Measurements from ENCODE around the gene TMED7.

The TMED7 gene

DNA sequence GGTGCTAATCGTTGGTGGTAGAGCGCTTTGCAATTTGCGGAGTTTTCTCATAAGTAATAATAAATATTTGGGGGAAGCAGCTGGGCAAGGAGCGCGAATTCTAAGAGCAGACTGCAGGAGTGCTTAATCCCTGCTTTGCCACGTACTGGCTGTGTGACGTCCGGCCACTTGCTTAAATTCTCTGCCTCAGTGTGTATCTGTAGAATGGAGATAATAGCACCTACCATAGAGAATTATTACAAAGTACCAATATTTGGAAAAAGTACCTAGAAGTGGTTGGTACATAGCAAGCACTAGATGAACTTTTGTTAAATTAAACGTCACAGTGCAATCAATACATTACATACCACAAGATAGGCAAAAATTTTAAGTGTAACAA, 598 bp upstream of the TMED7 start:
- no peak for DNase-seq

DNA sequence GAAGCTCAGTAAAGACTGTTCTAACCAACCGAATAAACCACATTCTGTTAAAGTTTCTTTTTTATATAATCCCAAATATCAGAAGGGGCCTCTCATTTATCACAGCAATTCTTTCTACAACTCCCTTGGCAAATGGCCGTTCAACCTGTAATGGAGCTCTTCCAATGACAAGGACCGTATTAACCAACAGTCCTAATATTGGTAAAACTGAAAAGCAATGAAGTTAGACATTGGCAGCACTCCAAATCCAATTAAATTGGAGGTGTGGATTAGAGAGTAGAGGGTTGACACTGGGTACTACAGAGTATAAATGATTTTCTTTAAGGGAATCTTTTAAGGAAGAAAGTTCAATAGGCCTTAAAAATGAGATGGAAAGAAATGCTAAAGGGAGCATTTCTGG, 842 bp downstream of the TMED7 start:
- no peak for DNase-seq

DNA sequence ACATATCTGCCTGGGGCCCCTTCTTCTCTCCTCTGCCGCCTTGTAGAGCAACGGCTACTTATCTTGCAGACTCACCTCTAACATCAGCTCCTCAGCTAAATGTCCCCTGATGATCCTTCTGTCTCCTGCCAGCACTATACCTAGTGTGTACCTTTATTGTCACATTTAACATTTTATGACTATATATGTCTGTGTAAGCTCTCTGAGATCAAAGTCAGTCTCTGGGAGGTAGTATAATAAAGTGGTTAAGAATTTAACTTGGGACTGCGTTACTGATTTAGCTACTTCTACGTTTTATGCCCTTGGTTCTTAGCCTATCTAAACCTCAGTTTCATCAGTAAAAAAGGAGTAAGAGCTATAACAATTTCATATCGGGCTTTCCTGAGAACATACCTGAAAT, 2.2 kb downstream of the TMED7 start:
- DNase-seq: no peak

DNA sequence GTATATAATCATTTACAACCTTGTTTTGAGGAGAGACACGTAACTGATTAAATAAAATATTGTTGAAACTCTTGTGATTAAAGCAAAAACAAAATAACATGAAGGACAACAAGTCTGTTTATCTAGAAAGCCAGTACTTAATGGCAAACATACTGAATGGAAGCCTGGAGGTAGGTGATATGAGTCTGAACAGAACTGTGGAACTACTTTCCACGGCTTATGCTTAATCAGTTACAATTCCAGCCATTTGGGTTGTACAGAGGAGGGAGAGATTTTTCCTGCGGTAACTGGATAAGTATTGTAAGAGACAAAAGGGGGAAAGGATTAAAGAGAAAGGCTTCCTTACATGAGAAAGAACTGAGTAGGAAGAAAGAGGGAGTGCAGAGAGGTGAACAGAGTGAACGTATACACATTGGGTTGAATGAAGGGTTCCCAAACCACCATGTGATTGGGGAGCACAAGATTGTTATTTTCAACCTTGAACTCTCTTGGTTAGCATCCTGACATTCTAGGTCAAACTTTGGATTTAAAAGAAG, 4.4 kb downstream of the TMED7 start:
- no peak for DNase-seq

DNA sequence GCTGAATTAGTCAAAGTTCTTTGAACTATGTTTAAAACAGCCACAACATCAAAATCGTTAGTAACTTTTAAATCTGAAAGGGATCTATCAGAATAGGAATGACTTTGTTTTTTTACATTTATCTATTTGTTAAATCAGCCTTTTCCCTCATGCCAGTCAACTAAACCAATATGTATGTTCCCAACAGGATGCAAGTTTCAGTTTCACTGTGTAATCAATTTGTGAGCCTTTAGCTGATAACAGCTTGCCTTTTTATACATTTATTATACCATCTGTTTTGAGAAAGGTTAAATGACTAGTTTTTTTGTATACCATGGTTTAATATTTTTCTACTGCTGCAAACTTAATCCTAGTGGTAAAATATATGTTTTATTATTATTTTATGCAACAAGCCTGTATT, 8.9 kb downstream of the TMED7 start:
- no peak for DNase-seq

DNA sequence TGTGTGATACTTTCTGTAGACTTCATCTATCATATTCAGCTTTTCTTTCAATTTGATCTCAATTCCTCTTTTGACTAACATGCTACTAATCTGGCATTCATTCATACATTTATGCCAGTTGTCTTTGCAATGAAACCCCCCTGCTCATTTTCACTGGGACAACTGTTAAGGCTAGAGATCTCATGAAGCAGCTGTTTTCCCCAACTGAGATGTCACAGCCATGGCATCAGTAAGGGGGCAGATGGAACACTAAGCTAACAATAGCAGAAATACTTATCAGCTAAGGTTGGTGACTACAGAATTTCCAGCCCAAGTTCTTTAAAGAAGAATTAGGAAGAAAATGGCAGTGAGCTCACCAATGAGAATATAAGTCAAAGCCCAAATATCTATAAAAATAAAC, 9.4 kb downstream of the TMED7 start:
- DNase-seq: no peak

DNA sequence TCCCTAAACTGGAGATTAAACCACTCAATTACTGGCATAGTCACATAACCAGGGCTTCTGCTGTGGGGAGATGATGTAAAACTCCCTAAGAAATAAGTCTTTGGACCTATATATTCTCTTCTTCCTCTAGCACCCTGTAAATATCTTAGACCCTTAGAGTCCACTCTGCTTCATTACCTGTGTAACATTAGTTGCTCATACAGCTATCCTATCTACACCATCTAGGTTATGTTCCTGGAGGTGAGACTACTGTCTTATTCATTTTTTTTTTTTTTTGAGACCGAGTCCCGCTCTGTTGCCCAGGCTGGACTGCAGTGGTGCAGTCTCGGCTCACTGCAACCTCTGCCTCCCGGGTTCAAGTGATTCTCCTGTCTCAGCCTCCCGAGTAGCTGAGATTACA, 14.0 kb downstream of the TMED7 start:
- DNase-seq: no peak

DNA sequence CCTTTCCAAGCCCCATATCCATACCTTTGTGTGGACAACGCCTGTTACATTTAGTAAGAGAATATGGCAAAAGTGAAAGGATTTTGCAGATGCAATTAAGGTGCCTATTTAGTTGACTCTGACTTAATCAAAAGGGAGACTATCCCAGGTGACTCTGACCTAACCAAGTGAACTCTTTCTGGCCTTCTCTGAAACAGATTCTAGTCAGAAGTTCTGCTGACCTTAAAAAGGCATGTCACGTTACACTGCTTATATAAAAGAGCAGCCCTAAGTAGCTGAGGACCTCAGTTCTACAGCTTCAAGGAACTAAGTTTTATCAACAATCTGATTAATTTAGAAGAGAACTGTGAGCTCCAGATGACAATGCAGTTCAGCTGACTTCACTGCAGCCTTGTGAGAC, 17.9 kb downstream of the TMED7 start:
- no peak for DNase-seq

DNA sequence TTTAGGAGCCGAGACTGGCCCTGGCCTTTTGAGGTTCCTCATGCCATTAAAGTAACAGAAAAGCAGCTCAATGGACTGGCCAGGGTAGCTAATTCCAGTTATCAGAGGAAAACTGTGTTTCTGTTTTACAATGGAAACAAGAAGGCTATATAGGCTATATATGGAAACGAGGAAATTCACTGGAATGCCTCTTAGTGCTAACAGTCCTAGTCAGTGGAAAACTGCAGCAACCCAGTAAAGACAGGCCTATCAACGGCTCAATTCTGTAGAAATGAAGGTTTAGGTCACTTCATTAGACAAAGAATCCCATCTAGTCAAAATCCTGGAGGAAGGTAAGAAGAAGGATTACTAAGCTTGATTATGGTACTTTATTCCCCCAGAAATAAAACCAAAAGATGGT, 20.4 kb downstream of the TMED7 start:
- DNase-seq: no peak

DNA sequence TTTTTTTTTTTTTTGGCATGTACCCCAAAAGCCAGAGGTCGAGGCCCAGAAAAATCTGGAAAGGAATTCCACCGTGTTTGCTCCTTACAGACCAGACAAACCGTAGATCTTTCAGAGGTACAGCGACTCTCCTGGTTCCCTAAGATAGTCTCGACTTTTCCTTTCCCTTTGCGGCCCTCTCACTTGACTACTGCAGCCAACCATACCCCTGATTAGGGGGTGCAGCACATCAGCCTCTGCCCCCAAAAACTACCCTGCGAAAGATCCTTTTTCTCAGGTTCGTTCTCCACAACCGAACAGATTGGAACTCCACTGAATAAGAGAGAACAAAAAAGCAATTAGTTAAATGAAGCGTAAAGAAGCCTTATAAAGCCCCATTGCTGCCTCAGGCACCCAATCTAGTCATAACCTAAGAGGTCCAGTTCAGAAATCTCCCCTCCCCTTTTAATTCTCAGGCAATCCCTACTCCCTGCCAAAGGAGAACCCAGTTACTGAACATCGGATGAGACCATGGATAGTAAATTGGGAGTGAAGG, 23.2 kb downstream of the TMED7 start:
- DNase-seq: no peak

DNA sequence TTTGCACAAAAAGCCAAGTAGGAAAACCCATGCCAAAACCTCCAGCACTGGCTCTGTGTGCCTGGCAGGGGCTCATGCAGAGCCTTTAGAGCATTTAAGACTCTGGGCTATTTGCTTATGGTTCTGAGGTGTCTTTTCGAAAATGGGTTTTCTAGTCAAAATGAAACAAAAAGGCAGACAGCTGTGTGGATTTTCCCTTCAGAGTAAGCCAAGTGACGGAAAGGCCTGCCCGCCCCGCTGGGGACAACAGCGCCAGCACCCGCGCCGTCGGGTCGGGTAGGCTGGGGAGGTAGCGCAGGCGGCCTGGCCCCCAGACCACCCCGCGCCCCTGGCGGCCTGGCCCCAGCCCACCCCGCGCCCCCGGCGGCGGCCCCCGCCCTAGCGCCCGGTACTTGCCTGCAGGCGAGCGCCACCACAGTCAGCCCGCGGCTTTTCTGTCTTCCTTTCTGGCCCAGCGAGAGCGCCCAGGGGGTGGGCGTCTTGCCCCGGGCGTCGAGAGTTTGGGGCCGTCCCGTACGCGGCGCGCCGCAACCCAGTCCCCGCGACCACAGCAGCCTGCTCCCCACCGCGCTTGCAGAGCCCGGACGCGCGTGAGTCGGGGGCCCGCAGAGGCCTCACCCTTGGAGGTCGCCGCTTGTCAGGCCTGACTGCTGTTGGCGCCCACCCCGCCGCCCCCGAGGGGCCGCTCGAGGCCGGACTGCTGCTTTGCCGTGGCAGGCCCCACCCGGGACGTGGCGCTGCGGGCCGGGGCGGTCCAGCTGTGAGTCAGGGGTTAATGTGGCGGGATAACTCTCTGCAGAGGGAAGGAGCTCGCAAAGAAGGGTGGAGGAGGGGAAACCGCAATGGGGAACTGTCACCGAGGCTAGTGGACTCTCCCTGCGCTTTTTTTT, 23.9 kb downstream of the TMED7 start, which contains the start of gene TICAM2:
TSS of gene TICAM2 (minus strand) at position 779 of the 890 bp plus-strand sequence. CDS start 21,223 bp downstream, outside the sequence.
- peak; percentile 43 for DNase-seq

DNA sequence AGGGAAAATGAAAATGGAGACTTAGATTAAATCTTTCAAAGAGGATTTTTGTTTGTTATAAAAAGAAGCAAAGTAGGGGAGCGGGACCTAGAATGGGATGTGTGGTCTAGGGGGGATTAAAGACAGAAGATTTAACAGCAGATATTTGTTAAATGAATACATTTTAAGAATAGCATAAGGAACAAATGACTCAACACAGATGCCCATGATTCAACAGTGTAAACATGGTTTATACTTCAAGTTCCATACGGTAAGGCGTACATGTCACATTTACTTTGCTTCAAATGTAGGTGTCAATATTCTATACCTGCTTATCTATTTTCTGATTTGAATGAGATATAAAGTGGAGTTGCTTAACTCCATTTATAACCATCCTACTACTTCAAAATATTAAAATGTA, 25.1 kb downstream of the TMED7 start:
- DNase-seq: no peak

DNA sequence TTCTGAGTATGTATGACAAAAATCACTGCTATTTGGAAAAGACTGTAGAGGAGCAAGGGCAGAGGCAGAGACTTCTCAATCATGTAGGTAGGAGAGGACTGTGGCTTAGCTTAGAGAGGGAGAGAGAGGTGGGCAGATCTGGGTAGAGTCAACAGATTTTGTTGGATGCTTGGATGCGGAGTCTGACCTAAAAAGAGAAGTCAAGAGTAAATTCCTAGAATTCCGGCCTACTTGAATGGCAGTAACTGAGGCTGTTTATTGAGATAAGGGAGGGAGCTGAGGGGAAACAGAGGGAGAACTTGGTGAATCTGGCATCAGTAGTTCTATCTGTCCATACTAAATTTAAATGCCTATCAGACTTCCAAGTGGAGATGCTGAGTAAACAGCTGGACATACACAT, 25.9 kb downstream of the TMED7 start:
- DNase-seq: no peak

DNA sequence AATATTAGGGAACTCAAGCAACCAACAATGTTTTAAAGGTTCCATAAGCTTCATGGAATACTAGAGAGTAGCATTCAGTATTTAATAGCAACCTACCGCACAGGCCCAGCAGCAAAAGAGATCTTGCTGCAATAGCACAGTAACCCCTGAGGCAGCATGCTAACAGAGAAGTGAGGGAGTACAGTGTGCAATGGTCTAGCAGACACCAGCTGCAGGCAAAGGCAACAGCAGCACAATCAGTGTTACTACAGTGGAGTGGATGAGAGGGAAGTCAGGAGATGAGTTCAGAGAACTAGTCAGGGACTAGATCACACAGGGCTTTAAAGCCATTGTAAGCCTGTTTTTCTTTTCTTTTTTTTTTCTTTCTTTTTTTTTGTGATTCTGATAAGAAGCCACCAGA, 26.3 kb downstream of the TMED7 start:
- DNase-seq: no peak

DNA sequence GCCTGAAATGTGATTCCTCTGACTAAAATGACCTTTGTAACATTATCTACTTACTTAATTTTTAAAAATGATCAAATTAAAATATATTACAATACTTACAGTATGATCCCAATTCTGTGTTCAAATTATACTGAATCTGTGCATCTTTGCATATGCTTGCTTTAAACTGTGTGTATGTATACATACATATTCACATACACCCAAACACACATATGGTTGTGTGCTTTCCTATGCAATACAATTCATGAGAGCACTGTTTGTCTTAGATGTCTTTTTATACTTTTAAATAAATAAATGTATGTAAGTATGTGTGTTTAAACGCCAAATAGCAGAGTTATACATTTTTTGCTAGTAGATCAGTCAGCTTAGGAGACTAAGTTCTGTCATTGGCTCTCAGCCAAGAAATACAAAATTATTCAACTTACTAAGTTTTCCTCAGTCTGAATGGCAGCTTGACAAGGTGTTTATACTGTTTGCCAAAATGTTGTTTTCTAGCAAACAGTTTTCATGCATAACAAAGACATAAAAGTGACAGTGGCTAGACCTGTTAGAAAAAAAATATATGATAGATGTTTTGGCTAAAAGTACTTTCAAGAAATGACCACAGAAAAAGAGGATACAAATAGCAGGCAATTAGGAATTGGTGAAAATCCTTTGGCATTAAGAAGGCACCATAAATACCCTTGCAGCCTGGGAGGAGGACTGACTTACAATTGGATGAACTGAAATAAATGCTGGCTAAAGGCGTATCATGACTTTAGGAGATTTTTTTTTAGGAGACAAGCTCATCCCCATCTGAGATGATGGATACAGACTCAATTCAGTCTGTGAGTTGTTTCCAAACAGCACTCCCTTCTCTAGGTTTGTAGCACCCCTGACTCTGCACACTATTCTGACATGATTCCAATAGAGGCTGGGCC, 31.4 kb downstream of the TMED7 start:
- DNase-seq: no peak

DNA sequence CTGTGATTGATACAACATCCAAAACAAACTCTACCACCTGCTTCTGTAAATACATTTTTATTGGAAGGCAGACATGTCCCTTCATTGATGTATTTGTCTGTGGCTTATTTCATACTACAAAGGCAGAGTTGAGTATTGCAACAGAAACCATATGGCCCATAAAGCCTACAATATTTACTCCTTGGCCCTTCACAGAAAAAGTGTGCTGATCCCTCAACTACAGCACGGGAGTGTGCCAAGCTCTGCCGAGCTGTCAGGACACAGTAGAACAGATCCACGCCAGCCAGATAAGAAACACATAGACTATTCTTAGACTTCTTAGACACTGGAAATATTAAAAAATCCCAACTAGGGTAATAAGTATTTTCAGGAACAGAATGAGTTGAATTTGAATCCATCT, 36.8 kb downstream of the TMED7 start:
- DNase-seq: no peak

DNA sequence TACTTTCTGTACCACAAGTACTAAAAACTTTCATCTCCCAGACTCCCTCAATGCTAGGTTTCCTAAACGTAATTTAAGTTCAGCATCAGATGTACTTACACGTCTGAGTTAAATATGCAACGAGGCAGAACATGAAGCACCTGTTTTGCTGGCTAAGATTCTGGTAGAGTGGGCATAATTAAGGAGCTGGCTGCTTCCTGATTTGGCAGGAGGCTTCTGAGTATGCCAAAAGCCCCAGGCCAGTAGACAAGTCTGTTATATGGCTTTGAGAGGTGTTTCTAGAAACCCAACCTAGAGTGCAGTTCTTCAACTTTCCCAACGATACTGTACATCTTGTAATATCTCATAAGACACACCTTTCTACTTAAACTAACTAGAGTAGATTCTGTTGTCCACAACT, 37.2 kb downstream of the TMED7 start:
- no peak for DNase-seq

DNA sequence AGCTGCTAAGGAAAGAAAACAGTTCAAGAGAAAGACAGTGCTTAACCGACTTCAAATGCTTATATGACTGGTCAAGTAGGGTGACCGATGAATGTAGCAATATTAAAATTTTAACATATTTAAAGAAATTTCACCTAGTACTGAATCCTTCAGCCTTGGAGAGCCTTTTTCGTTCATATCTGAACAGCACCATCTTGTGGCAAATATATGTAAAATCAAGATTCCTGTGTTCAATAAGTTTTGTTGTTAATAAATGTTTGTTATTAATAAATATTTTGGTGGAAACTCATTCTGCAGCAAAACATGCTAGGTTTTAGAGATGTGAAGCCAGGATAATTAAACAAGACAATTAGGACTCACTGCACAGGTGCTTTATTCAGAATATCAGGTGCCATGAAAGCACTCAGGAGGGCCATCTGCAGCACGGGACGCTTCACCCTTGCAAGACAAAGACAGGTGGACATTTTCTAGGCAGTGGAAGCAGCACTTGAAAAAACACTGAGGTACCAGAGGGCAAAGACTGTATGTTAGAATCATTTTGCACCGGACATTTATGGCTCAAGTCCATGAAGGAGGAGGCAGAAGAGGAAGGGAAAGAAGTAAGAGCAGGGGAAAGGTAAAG, 39.2 kb downstream of the TMED7 start:
- DNase-seq: no peak

DNA sequence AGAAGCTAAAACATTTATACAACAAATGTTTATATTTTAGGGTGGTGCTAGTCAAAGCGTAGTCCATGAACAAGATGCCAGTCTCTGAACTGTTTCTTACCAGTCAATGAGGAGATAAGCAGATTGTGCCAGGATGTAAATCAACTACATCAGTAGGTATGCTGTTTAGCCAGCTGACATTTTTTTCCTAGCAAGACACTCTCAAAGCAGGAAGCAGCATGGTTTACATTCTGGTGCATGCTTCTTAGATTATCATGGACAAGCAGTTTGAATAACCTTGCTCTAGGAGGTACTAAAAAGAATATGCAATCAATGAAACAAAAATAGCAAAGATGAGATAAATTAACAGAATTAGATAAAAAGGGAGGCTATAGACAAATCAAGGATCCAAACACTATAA, 40.6 kb downstream of the TMED7 start:
- no peak for DNase-seq

DNA sequence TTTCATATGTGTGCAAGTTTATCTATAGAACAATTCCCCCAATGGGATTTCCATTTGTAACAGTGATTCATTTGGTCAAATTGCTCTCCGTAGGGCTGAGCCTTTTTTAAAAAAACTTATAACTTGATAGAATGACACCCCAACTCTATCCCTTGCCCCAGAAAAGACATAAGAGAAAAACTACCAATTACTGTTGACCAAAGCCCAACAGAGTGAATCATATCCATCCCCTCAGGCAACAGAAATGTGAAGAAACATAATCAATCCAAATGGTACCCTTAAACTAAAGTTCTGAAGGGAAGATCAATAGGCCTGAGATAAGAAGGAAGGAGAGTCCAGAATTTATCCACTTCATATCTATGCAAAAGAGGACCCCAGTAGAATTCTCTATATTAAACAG, 41.3 kb downstream of the TMED7 start:
- DNase-seq: no peak

DNA sequence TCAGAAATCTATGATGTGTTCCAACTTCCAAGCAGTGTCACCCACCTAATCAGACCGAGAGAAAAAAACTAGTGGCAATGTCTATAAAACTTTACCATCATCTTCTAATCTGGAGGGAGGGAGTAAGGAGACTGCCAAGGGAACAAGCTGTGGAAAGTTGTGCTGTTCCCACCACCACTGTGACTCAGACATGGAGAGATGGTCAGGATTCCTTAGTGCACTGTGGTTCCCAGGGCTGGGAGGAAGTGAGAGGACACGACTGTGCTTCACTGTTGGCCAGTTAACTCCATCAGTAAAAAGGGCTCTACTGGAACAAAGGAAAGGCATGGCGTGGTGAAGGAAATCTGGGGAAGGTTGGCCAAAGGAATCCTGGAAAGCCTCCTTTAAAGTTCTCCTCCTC, 42.4 kb downstream of the TMED7 start:
- DNase-seq: no peak

DNA sequence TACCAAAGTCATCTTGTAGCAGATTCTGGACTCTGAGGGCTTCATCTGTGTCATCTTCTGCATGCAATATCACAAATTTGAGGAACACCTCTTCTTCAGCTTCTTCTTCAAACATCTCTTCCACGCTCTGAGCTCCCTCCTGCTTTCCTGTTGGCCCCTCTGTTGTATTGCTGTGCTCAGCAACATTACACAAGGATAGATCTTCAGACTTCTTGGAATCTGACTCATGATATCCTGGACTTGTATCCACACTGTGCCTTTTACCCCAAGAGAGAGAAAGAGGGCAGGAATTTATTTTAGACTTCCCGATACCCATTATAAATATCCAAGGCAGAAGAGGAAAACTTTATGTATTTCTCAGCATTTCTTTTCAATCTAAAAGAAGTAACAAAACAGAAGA, 44.9 kb downstream of the TMED7 start:
- DNase-seq: no peak

DNA sequence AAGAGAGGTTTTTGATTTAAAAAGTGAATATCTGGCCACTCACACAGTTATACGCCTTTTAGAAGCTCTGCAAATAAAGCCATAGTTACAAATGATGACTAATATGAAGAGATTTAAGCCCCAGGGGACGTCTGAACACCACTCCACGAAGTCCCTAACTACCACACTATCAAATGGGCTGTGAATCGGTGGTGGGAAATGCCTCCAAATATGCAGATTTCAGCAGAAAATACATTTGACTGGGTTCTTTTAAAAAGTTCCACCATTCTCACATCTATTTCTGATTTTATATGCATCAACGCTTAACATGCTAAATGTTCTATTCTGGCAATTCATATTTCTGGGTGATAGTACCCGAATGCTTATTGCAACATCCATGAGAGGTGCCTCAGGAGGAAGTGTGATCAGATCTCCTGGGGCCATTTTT, 46.1 kb downstream of the TMED7 start:
- no peak for DNase-seq

Measured in activated gamma-delta T cell treated with Interleukin-2 at 50 U/mL for 16 hours (primary cell).